ENCODE results near the gene PDLIM3.
A peak's percentile ranks its signal among the peaks of the same experiment; 100 is the strongest.
"Not testable (repeated sequence)": the region's sequence is repeated elsewhere in the genome, so short reads cannot be mapped to it uniquely, and the experiment has no call there.

The PDLIM3 gene, protein sequence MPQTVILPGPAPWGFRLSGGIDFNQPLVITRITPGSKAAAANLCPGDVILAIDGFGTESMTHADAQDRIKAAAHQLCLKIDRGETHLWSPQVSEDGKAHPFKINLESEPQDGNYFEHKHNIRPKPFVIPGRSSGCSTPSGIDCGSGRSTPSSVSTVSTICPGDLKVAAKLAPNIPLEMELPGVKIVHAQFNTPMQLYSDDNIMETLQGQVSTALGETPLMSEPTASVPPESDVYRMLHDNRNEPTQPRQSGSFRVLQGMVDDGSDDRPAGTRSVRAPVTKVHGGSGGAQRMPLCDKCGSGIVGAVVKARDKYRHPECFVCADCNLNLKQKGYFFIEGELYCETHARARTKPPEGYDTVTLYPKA

DNA sequence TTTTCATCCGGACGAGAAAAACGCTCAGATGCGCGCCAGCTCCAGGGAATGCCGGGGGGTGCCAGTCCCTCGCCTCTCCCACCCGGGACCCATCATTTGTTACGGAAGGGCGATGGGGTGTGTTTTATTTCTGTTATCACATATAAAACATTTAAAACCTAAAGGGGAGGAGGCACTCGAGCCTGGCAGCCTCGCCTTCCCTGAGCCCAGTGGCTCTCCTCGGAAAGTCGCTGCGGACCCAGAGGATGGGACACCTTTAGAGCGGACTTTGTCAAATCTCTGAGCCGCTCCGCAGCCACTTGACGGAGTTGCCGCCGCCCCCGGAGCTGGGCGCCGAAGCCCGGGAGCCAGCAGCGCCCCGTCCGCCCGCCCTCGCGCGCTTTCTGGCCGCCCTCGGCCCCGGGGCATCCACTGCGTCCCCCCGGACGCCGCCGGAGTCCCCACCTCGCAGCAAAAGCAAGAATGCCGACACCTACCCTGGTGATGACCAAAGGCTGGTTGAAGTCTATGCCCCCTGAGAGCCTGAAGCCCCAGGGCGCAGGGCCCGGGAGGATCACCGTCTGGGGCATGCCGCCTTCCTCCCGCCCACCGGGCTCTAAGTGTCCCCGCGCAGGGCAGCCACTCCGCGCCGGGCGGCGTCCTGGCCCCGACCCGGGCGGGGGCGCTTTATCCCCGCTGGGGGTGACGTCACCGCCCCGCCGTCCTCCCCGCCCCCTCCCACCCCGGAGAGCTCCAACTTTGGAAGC is at the start of gene PDLIM3:
Gene PDLIM3 (minus strand): TSS at position 642 of the 746 bp plus-strand sequence. CDS start 73 bp downstream, at position 569.
- DNase-seq, result peak in 12 of 14 donors; percentile 13 to 84 (median 45)

DNA sequence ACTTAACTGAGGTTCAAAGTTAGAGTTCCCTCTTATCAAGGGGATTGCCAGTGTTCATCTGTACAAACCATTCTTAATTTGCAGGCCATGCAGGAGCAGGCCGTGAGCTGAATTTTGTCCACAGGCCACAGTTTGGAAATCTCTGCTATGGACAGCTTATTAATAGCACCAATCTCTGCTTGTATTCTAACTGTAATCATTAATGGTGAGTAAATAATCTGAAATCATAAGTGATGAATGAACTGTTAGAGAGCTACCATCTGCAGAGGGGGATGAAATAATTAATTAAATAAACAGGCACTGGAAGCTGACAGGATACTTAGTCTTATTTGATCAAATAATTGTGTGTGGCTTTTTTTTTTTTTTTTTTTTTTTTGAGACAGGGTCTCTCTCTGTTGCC is 48.5 kb upstream of the PDLIM3 start:
- no peak for DNase-seq

DNA sequence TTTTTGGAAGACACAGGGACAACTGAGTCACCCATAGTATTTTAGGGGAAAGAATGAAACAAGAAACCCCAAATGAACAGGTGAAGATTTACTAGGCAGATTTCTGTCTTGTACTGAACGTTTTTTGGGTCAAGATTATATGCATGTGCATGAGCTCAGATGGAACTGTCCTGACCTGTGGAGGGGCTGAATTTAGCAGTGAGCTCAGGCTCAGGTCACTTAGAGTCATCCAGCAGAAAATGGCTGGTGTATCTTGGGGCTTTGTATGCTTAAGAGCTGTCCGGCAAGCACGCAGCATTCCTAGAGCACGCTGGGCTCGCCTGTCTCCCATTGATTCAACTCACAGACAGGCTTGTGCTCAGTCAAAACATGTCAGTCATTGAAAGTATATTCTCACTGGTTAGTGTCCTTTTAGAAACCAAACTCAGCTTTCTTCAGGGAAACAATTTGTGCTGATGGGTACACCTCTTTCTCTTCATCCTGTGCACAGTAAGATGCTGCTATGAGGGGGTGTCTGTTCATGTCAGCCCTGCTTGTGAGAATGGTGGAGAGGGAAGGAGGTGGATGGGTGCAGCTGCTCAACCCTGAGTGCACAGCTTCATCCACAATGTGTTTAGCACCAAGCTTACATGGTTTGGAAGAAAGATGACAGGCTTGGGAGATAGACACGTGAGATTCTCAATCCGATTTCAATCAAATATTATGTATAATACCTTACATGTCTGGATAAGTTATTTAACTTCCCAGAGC is 47.5 kb upstream of the PDLIM3 start:
- no peak for DNase-seq

DNA sequence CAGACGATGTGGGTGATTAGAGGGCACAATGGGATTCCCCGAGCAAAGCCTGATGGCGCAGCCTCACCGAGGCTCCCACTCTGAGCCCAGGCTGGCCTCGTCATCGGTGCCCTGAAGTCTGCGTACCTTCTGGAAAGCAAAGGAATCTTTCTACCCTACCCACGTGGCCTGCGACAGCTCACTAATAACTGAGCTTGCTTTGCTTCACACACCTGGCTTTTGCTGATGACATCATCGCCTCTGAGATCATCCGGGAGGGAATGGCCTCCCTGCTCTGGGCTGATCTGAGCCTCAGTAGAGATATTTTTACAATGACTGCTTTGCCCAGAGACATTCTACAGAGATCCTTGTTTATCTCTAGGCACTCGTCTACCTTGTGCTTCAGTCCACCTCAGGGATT is 45.4 kb upstream of the PDLIM3 start:
- no peak for DNase-seq

DNA sequence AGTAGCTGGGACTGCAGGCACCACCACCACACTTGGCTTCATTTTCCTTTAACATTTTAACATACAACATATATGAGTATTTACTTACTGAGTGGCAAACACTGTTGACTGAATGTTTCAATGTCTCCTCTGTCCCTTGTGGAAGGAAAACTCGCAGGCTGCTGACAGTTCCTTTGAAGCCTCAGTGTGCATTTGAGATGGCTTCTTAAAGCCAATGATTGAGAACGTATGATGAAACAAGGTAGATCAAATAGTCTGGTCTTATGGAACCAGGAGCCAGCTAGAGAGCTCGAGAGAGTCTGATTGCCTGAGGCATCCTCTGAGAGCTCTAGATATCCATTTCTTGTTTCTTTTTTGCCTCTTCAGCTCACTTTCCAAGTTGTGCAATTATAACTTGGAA is 43.0 kb upstream of the PDLIM3 start:
- no peak for DNase-seq

DNA sequence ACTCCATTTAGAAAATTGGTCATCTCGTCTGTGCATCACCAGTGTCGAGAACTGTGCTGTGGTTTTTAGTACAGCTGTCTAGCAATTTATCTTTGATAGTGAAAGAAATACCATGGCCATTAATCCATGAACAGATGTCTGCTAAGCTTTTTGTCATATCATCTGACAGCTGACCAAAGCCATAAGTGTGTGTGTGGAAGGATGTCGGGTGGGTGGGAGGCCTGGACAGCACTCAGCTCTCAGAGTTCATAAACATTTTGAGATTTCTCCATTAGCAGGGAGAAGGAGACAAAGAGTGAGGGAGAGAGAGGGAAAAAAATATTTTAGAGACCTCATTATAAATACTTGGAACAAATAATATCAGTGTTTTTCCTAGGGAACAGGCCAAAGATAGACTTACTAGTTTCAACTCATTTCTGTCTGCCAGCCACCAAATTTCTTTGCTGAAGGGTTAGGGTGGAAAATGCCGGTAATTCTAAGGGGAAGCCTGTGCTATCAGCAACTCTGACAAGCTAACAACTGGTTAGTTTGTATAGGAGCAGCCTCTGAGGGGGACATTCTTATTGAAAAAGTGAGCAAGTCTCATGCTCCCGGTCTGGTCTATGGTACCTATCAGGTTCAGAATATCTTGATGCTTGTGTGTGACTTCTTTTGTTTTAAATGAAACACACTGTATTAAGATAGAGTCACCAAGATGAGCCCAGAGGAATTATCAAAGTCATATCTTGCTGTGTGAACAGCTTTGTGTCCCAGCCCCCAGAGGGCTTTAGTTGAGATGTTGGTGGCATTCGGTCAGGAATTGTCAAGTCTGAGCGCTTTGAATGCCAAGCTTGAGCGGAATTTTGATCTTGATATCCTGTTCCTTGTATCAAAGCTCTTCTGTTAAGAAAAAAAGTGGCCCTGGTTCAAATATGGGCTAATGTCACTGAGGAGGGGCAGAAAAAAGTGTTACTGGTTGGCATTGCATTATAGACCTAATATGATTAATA is 41.9 kb upstream of the PDLIM3 start:
- DNase-seq, result no peak

DNA sequence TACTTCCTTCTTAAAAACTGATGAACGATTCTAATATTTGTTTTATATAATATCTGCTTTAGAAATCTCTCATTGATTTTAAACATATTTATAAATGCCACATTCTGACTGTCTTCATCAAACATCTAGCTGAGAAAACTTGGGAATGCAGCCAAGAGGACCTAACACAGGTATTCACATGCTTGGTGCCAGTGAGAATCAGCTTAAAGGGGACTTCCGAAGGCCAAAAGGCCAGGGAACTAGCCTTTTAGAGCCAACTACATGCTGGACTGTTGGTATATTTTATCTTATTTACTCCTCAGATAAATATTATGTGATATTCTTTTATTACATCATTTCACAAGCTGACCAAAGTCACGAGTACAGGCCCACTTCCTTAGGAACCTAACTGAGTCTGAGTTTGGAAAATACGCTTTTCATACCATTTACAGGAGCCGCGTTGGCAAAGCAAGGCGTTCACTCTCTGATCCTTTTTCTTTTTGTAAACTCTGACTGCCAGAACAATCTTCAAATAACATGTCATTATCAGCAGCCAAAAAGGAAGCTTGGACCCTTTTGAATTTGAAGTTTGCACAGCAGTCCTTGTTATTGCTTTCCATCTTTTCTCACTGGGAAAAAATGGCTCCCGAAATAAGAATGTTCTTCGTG is 41.1 kb upstream of the PDLIM3 start:
- no peak for DNase-seq

DNA sequence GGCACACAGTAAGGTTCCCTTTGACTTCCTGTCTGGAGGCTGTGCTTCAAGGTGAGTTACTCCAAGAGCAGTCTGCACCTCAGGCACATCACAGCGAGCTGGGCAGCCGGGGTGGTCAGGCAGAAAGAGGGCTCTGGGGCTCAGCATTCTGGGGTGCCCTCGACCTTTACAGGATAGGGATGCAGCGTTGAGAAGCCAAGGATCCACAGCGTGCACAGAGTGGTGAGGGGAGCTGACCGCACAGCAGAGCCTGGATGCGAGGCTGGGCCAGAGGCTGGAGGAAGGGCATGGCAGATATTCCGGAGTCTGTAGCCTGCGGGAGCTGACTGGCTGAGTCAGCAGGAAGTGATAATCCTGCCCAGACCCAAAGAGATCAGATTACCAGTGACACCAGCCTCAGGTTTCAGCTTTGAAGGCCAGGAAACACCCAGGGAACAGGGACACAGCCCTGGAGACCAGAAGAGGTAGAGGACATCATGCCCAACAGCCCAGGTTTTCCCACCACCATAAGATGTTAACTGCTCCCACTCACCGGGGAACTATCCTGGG is 38.4 kb upstream of the PDLIM3 start:
- no peak for DNase-seq

DNA sequence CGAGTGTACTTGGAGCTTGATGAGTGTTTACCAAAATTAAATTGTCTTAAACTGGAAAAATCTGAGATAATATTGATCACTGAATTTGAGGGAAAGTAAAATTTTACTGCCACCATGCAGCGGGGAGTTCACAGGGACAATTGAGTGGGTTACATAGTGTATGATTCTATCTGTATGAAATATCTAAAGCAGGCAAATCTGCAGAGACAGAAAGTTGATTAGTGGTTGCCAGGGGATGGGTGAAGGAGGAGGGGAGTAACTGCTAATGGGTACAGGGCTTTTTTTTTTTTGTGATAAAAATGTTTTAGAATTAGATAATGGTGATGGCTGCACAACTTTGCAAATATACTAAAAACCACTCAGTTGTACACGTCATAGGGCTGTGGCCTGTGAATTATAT is 35.4 kb upstream of the PDLIM3 start:
- DNase-seq, result no peak

DNA sequence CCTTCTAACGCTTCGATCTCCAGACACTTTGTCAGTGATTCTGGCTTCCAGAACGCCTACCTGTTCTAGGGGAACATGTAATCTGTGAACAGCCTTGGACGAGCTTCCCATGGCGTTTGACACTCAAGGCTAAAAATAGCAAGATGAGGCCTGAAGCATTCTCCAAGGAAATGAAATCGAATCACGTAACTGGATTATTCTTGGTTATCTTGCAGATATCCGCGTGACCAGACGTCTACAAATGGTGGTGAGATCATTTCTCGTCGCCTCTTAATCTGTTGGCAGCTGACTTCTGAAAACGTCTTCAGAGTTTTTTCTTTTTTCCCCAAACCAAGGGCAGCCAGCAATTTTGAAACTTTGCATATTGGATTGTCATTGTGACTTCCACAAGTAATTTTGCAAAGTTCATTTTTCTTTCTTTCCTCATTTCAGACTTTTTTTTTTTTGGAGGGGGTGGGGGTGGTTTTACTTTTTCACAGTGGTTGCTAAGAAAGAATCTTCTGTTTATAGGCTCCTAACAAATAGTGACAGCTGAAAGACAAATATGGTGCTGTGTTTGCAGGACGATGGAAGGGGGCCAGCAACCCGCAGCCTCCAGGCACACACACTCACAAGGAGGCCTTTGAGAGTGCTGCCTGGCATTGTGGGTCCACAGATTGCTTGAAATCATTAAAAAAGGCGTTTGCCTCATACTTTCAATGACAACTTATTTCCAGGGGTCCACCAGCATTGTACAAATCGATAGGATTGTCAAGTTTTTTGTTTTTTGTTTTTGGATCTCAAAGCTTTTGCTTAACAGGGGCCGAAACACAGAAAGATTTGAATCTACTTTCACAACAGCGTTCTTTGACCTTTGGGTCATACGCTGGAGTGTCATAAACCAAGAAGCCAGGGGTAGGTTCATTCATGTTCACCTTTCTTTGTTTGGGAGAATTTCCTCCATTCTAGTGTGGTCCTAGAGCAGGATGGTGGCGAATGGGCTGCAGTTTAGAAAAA is 32.4 kb upstream of the PDLIM3 start:
- DNase-seq, result peak in 12 of 14 donors; percentile 12 to 62 (median 45)

DNA sequence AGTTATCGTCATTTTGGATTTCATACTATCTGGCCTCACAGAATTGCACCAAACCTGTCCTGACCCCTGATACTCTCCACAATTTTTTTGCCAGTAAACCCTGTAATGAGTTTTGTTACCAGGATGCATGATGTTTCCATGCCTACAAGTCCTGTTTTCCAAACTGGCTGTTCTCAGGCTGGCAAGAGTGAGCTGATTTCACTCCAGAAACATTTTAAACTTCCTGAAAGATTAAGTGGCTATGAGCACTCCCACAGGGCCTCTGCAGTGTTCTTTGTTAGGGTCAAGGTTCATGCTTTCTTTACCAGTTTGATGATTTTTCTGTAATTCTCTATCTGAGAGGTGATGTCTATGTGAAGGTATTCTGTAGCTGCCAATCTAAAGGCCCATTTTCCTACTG is 31.7 kb upstream of the PDLIM3 start:
- peak in 3 of 14 donors; percentile 26 to 47 (median 34) for DNase-seq

DNA sequence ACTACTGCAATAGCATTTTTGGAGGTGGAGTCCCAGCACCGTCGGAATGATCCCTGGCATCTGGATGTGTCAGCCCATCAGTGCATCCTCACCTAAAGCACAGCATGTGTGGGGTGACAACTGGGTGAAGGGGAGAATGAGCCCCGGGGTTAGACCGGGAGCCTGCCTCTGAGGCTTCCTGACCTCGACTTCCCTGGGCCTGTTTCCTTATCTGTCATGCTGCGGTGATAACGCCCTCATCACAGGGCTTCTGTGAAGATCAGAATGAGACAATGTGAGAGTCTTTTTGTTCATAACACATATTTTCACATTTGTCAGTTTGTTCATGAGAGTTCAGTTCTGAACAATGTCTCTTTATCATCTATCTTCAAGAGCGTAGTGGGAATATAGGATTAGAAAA is 31.1 kb upstream of the PDLIM3 start:
- no peak for DNase-seq

DNA sequence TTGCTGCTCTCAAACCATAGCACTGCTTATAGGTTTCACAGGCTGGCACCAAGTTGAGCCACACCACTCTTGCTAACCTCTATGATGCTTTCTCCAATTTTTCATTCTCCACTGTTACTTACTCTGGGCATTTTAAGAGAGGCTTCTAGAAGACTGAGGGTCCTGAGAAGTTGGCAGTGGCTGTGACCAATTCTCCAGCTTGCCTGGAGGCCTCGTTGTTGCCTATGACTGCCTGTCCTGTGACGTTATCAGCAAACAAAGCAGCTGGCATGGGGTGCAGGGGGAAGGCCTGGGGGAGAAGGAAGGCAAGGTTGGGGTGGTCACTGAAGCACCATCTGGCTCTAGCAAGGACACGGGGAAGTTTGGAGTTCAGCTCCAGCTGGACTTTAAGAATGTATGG is 30.4 kb upstream of the PDLIM3 start:
- DNase-seq, result no peak

DNA sequence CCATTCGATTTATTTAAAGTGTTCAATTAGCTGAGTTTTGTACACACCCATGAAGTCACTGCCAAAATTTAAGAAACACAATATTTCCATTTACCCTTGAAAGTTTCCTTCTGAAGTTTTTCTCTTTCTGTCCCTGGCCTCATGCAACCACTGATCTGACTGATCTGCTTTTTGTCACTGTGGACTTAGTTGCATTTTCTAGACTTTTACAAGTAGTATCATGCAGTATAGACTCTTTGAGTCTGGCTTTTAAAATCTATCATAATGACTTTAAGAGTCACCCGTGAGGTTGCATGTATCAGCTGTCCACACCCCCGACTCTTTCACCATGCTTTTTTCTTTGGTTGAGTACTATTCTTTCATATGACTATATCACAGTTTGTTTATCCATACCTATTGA is 29.0 kb upstream of the PDLIM3 start:
- DNase-seq, result no peak

DNA sequence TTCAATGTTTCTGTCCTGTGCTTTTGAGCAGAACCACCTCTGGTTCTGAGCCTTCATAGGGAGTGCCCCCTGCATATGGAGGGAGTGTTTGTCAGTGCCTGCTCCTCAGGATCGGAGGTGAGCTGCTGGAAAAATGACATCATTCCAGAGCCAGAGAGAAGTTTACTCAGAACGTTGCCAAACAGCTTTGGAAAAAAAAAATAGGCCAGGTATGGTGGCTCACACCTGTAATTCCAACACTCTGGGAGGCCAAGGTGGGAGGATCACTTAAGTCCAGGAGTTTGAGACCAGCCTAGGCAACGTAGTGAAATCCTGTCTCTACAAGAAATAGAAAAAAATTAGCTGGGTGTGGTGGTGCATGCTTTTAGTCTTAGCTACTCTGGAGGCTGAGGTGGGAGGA is 27.2 kb upstream of the PDLIM3 start:
- no peak for DNase-seq

DNA sequence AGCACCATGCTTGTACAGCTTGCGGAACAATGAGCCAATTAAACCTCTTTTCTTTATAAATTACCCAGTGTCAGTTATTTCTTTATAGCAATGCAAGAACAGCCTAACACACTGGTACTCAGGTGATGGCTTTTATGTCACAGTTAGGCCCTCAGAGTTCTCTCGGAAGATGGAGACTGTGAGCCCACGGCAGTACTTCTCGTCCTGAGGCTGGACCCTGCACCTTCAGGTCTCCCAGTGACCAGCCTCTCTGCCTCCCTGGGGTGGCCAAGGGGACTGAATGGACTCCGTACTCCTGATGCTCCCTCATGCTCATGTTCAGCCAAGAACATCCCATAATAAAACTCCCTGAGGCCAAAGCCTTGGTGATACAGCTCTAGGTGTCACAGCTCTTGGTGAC is 25.0 kb upstream of the PDLIM3 start:
- DNase-seq, result no peak

DNA sequence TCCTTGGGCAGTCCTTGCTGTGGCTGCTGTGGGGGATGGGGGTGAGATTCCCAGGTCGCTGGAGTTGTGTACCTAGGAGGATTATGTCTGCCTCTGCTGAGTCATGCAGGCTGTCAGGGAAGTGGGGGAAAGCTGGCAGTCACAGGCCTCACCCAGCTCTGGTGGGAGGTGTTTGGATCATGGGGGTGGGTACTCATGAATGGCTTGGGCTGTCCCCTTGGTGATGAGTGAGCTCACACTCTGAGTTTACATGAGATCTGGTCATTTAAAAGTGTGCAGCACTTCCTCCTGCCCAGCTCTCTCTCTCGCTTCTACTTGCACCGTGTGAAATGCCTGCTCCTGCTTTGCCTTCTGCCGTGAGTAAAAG is 24.6 kb upstream of the PDLIM3 start:
- DNase-seq, result peak in 1 of 14 donors; percentile 57

DNA sequence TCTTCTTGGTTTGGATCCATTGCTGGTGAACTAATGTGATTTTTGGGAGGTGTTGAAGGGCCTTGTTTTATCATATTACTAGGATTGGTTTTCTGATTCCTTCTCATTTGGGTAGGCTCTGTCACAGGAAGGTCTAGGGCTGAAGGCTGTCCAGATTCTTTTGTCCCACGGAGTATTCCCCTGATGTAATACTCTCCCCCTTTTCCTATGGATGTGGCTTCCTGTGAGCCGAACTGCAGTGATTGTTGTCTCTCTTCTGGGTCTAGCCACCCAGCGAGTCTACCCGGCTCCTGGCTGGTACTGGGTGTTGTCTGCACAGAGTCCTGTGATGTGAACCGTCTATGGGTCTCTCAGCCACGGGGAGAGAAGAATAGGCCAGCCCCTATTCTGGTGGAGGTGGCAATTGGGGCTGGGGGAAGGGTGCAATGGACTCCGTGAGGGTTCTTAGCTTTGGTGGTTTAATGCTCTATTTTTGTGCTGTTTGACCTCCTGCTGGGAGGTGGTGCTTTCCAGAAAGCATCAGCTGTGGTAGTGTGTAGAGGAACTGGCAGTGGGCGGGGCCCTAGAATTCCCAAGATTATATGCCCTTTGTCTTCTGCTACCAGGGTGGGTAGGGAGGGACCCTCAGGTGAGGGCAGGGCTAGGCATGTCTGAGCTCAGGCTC is 24.1 kb upstream of the PDLIM3 start:
- not testable (repeated sequence) for DNase-seq
